ENCODE measurements around the gene PRKCSH. TPM values are rescaled to one million over a fixed set of nuclear protein-coding genes. Genes with fewer than 3 reads are reported as not detected.
A peak's percentile ranks its signal among the peaks of the same experiment; 100 is the strongest.

PRKCSH gene
- total RNA-seq, 1 experiment from 2014 or later: 399 TPM

- ATAC-seq (no peak), DNase-seq (ENCODE audit: low read depth, low spot score) (no peak)
- intact Hi-C loops (cut with micrococcal nuclease; ENCODE audit: unreplicated experiment) (no loop called here), in situ Hi-C loops (cut with HindIII; ENCODE audit: low pct_unique_long_range_greater_than_20kb, low sequenced_read_pairs) (no loop called here)
- Histone ChIP-seq H3K36me3 (ENCODE audit: control insufficient read depth, insufficient read depth, low read length) (no peaks in the 10 kb centered on the region; the same call in 1 of the 2 replicates), H3K4me3 (ENCODE audit: low read depth in 2 of 2, low read length in 2 of 2) (no peak overlapping the region), H3K27ac (ENCODE audit: low read length) (no peak overlapping the region), H3K9me3 (ENCODE audit: control insufficient read depth, insufficient read depth, low read depth, low read length) (no peaks in the 10 kb centered on the region), H3K4me1 (ENCODE audit: control insufficient read depth, insufficient read depth, low read length) (no peaks in the 10 kb centered on the region), H3K27me3 (ENCODE audit: control insufficient read depth, insufficient read depth, low read length) (no peaks in the 10 kb centered on the region)
- POLR2A ChIA-PET: no interaction called here
- CTCF ChIA-PET: interaction anchor here (0.5 kb wide), 1 partner anchor 85 kb away, joined by 4 read pairs; the partner anchor contains the start of gene ECSIT
- TF ChIP-seq CTCF (IDR thresholded peaks at IDR 0.05) (no peak), TCF7L2 (IDR thresholded peaks at IDR 0.05; ENCODE audit: low read depth, low read length) (no peak), SIN3A (IDR thresholded peaks at IDR 0.05; ENCODE audit: borderline replicate concordance, insufficient read depth, low read depth, low read length) (no peak), POLR2AphosphoS5 (IDR thresholded peaks at IDR 0.05; ENCODE audit: low read depth, low read length) (no peak)
- TF ChIP-seq, protein P1, sequence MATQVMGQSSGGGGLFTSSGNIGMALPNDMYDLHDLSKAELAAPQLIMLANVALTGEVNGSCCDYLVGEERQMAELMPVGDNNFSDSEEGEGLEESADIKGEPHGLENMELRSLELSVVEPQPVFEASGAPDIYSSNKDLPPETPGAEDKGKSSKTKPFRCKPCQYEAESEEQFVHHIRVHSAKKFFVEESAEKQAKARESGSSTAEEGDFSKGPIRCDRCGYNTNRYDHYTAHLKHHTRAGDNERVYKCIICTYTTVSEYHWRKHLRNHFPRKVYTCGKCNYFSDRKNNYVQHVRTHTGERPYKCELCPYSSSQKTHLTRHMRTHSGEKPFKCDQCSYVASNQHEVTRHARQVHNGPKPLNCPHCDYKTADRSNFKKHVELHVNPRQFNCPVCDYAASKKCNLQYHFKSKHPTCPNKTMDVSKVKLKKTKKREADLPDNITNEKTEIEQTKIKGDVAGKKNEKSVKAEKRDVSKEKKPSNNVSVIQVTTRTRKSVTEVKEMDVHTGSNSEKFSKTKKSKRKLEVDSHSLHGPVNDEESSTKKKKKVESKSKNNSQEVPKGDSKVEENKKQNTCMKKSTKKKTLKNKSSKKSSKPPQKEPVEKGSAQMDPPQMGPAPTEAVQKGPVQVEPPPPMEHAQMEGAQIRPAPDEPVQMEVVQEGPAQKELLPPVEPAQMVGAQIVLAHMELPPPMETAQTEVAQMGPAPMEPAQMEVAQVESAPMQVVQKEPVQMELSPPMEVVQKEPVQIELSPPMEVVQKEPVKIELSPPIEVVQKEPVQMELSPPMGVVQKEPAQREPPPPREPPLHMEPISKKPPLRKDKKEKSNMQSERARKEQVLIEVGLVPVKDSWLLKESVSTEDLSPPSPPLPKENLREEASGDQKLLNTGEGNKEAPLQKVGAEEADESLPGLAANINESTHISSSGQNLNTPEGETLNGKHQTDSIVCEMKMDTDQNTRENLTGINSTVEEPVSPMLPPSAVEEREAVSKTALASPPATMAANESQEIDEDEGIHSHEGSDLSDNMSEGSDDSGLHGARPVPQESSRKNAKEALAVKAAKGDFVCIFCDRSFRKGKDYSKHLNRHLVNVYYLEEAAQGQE (IDR thresholded peaks at IDR 0.05; ENCODE audit: insufficient read depth in 1 of 2, low read depth in 2 of 2, low read length in 1 of 2): no peak
- no TSS peak for BruUV-seq (replicated peaks)
These were observed 8.6 kb downstream of the PRKCSH start for GRCh38 chr19:11444059-11444458.

DNA sequence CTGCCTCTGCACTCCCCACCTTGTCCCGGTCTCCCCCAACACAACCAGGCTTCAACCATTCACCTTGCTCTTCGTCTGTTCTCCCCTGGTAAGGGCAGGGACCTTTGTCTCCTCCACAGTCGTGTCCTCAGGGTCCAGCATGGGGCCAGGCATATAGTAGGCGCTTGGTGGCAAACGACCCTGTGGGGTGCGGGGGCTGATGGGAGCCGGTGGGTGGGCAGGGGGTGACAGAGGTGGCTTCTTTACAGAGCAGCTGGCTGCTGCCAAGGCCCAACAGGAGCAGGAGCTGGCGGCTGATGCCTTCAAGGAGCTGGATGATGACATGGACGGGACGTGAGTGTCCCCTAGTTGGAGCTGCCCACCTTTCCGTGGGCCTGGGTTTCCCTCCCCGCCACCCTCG, 9.7 kb downstream of the PRKCSH start:
- ATAC-seq: no peak
- intact Hi-C loops (cut with micrococcal nuclease; ENCODE audit: unreplicated experiment): no loop called here

GRCh38 chr19:11446271-11446651, 10.8 kb downstream of the PRKCSH start:
- H3K36me3 ChIP-seq (ENCODE audit: control insufficient read depth, insufficient read depth, low read length): no peaks in the 10 kb centered on the region; the same call in 1 of the 2 replicates
- no peaks in the 10 kb centered on the region for H3K4me1 ChIP-seq (ENCODE audit: control insufficient read depth, insufficient read depth, low read length)
- no peaks in the 10 kb centered on the region for H3K27me3 ChIP-seq (ENCODE audit: control insufficient read depth, insufficient read depth, low read length)
- ChIA-PET CTCF (interaction anchor here (0.6 kb wide), 1 partner anchor 152 kb away, joined by 5 read pairs; no protein-coding TSS in a partner anchor), POLR2A (no interaction called here)
- DNase-seq (ENCODE audit: low read depth, low spot score) (no peak), ATAC-seq (peak; percentile 54)
- H3K4me3 ChIP-seq (ENCODE audit: low read depth in 2 of 2, low read length in 2 of 2): no peak overlapping the region
- no peak overlapping the region for H3K27ac ChIP-seq (ENCODE audit: low read length)
- no TSS peak for BruUV-seq (replicated peaks)
- in situ Hi-C loops (cut with HindIII; ENCODE audit: low pct_unique_long_range_greater_than_20kb, low sequenced_read_pairs): no loop called here
- H3K9me3 ChIP-seq (ENCODE audit: control insufficient read depth, insufficient read depth, low read depth, low read length): no peaks in the 10 kb centered on the region
- TF ChIP-seq SIN3A (IDR thresholded peaks at IDR 0.05; ENCODE audit: borderline replicate concordance, insufficient read depth, low read depth, low read length): no peak
- no peak for TF ChIP-seq CTCF (IDR thresholded peaks at IDR 0.05)
- TF ChIP-seq, protein P1 (IDR thresholded peaks at IDR 0.05; ENCODE audit: insufficient read depth in 1 of 2, low read depth in 2 of 2, low read length in 1 of 2): no peak
- no peak for TF ChIP-seq POLR2AphosphoS5 (IDR thresholded peaks at IDR 0.05; ENCODE audit: low read depth, low read length)
- TF ChIP-seq TCF7L2 (IDR thresholded peaks at IDR 0.05; ENCODE audit: low read depth, low read length): no peak
- intact Hi-C loops (cut with micrococcal nuclease; ENCODE audit: unreplicated experiment): loop anchor here (2.0 kb wide), 1 partner anchor 65 kb away; no protein-coding TSS in a partner anchor

More for the DNA sequence above, 9.7 kb downstream of the PRKCSH start:
- no peak overlapping the region for H3K27ac ChIP-seq (ENCODE audit: low read length)
- ChIA-PET POLR2A (no interaction called here), CTCF (interaction anchor here (0.6 kb wide), 1 partner anchor 82 kb away, joined by 4 read pairs; no protein-coding TSS in a partner anchor)
- no peak for DNase-seq (ENCODE audit: low read depth, low spot score)
- H3K4me3 ChIP-seq (ENCODE audit: low read depth in 2 of 2, low read length in 2 of 2): no peak overlapping the region
- H3K4me1 ChIP-seq (ENCODE audit: control insufficient read depth, insufficient read depth, low read length): no peaks in the 10 kb centered on the region
- no peak for TF ChIP-seq TCF7L2 (IDR thresholded peaks at IDR 0.05; ENCODE audit: low read depth, low read length)
- H3K36me3 ChIP-seq (ENCODE audit: control insufficient read depth, insufficient read depth, low read length): no peaks in the 10 kb centered on the region; the same call in 1 of the 2 replicates
- in situ Hi-C loops (cut with HindIII; ENCODE audit: low pct_unique_long_range_greater_than_20kb, low sequenced_read_pairs): no loop called here
- no peaks in the 10 kb centered on the region for H3K9me3 ChIP-seq (ENCODE audit: control insufficient read depth, insufficient read depth, low read depth, low read length)
- H3K27me3 ChIP-seq (ENCODE audit: control insufficient read depth, insufficient read depth, low read length): no peaks in the 10 kb centered on the region
- no TSS peak for BruUV-seq (replicated peaks)

All from Panc1 (cell line).